GM10266 (cell line): ENCODE results near the gene OR2AE1.
"Not testable (repeated sequence)": the region's sequence is repeated elsewhere in the genome, so short reads cannot be mapped to it uniquely, and the experiment has no call there.

Experiments
- DNase-seq: peaks from one replicate; pipeline ENCODE4 v3.0.0; 2012; ENCODE audit errors: extremely low spot score
- TF ChIP-seq, protein P1 (sequence below): IDR thresholded peaks from 2 replicates; pipeline ENCODE4 v1.5.1; 2012; ENCODE audit warnings: mild to moderate bottlenecking, low read depth; ENCODE audit not compliant: control insufficient read depth, insufficient read depth; ENCODE audit errors: missing control alignments

The OR2AE1 gene

DNA sequence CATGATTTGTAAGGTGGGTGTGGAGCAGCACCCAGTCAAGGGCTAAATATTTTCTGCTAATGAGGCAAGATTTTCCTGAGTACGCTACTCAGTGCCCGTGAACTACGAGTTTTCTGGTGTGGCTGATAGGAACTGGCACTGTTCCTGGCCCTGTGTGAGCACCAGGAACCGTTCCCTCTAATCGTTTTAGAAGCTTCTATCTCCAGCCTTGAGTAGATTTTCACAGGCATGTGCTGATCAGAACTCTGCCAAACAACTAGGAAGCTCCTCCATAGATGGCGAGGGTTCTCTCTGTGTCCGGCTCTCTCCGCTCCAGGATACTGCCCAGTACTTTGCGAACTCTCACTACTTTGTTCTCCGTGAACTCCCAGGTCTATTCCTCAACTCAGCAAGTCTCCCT, 24.7 kb upstream of the OR2AE1 start:
- TF ChIP-seq, protein P1, sequence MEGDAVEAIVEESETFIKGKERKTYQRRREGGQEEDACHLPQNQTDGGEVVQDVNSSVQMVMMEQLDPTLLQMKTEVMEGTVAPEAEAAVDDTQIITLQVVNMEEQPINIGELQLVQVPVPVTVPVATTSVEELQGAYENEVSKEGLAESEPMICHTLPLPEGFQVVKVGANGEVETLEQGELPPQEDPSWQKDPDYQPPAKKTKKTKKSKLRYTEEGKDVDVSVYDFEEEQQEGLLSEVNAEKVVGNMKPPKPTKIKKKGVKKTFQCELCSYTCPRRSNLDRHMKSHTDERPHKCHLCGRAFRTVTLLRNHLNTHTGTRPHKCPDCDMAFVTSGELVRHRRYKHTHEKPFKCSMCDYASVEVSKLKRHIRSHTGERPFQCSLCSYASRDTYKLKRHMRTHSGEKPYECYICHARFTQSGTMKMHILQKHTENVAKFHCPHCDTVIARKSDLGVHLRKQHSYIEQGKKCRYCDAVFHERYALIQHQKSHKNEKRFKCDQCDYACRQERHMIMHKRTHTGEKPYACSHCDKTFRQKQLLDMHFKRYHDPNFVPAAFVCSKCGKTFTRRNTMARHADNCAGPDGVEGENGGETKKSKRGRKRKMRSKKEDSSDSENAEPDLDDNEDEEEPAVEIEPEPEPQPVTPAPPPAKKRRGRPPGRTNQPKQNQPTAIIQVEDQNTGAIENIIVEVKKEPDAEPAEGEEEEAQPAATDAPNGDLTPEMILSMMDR = no peak
- no peak for DNase-seq

DNA sequence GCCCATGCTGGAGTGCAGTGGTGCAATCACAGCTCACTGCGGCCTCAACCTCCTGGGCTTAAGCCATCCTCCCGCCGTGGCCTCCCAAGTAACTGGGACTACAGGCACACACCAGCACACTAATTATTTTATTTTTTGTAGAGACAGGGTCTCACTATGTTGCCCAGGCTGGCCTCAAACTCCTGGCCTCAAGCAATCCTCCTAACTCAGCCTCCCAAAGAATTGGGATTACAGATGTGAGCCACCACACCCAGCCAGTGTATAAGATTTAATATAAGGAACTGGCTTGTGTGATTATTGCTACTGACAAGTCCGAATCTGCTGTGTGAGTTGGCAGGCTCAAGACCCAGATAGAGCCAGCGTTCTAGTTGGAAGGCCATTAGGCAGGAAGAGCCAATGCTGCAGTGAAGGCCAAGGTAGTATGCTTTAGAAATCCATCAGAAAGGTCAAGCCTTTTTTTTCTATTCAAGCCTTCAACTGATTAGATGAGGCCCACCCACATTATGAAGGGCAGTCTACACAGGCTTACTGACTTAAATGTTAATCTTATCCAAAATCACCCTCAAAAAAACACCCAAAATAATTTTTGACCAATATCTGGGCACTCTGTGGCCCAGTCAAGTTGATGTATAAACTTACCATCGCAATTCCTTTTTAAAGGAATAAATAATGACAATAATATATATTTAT, 23.1 kb upstream of the OR2AE1 start:
- TF ChIP-seq, protein P1 = no peak
- DNase-seq = no peak

DNA sequence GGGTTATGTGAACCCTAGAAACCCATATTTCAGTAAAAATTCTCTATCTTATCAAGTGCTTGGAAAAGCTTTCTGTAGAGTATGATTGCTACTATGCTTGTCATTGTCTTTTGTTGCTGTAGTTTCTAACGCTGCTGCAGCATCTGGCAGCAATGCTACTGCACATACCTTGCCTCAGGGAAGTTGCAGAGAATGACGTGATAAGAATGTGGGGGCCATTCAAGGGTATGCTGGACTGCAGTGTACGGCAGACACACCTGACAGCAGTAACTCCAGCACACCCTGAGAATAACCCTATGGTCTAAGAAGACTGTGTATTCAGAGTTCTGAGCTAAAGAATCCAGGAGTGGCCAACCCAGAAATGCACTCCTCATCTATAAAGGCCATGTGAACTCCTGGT, 22.0 kb upstream of the OR2AE1 start:
- no peak for DNase-seq
- TF ChIP-seq, protein P1 = no peak

DNA sequence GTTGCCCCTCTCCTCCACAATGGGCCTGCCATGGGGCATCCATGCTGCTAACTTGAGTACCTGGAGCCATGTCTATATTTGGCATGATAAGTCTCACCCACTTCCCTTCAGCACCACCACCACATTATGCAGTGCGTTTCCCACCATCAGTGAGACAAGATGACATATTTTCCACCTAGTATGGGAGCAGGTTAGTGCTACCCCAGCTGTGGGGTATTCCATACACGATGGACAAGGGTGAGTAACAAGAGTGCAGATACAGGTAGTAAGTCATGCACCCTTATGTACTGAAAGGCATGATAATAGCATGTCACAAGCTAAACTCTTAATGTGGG, 21.2 kb upstream of the OR2AE1 start:
- TF ChIP-seq, protein P1 = no peak

DNA sequence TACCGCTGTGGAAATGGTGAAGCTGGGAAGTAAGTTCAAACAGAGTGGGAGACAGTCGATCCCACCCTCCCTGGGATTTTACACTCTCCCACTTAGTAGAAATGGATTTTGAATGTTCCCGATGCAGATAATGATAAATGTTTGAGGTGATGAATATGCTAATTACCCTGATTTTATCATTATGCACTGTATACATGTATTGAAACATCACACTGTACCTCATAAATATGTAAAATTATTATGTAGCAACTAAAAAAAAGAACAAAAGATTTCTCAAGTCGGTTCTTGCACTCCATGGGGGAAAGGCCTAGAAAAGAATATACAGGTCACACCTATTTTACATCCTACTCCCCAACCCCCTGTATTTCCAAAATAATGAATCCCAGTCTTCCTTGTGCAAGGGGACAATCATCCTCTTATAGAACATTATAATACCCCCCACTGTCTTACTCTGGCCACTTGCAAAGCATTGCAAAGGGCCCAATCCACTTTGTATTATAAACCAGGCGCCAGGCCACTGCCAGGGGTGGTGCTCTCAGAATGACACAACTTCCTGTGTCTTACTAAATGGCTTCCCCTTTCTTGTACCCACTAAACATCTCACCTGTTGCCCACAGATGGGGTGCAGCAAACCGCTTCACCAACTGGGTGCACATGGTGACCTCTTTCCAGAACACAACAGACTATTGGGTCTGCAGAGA, 20.6 kb upstream of the OR2AE1 start:
- no peak for DNase-seq
- TF ChIP-seq, protein P1 = no peak

More for the DNA sequence above, 21.2 kb upstream of the OR2AE1 start:
- no peak for DNase-seq

DNA sequence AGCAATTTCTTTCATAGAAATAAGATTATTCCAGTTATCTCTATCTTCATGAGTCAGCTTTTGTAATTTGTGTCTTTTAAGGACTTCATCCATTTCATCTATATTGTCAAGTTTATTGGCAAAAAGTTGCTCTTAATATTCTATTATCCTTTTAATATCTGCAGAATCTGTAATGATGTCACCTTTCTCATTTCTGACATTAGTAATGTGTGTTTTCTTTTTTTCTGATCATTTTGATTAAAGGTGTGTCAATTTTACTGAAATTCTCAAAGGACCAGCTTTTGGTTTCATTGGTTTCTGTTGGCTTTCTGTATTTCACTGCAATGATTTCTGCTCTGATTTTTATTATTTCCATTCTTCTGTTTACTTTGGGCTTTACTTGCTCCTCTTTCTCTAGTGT, 17.9 kb upstream of the OR2AE1 start:
- TF ChIP-seq, protein P1 = no peak
- no peak for DNase-seq

DNA sequence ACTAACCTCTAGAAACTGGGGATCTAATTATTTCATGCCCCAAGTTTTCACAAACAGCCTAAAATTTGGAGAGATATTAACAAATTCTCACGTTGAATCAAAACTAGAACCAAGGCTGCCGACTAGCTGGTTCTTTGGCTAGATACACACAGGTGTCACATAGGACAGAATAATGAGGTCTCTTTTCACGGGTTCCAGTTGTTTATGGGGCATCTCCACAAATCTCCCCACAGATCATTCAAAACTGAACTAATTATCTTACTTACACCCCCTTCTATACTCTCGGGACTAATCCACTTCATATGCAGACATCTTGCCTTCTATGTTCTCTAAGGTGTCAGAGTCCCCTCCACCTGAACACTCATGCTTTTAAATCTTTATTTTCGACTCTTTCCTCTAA, 16.4 kb upstream of the OR2AE1 start:
- TF ChIP-seq, protein P1 = no peak

DNA sequence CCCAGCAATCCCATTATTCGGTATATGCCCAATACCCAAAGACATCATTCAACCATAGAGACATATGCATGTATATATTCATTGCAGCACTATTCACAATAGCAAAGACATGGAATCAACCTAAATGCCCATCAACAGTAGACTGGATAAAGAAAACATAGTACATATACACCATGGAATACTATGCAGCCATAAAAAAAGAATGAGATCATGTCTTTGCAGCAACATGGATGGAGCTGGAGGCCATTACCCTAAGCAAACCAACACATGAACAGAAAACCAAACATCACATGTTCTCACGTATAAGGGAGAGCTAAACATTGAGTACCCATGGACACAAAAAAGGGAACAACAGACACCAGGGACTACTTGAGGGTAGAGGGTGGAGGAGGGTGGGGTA, 13.5 kb upstream of the OR2AE1 start:
- DNase-seq = not testable (repeated sequence)

More for the DNA sequence above, 16.4 kb upstream of the OR2AE1 start:
- no peak for DNase-seq

DNA sequence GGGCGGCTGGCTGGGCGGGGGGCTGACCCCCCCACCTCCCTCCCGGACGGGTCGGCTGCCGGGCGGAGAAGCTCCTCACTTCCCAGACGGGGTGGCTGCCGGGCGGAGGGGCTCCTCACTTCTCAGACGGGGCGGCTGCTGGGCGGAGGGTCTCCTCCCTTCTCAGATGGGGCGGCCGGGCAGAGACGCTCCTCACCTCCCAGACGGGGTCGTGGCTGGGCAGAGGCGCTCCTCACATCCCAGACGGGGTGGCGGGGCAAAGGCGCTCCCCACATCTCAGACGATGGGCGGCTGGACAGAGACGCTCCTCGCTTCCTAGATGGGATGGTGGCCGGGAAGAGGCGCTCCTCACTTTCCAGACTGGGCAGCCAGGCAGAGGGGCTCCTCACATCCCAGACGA, 11.5 kb upstream of the OR2AE1 start:
- DNase-seq = not testable (repeated sequence)
